Iris pigment epithelial cell (primary cell): Measurements from ENCODE around the gene TCP10L.
A peak's percentile ranks its signal among the peaks of the same experiment; 100 is the strongest.
"Not testable (repeated sequence)": the region's sequence is repeated elsewhere in the genome, so short reads cannot be mapped to it uniquely, and the experiment has no call there.

Source experiments
- DNase-seq: peaks from one replicate; pipeline ENCODE4 v3.0.0-alpha.2; 2011; ENCODE audit warnings: low read depth

TCP10L gene

GRCh38 chr21:32554832-32555638 is 30.3 kb downstream of the TCP10L start:
- DNase-seq = no peak

GRCh38 chr21:32549886-32550285 is 35.4 kb downstream of the TCP10L start:
- DNase-seq = no peak

DNA sequence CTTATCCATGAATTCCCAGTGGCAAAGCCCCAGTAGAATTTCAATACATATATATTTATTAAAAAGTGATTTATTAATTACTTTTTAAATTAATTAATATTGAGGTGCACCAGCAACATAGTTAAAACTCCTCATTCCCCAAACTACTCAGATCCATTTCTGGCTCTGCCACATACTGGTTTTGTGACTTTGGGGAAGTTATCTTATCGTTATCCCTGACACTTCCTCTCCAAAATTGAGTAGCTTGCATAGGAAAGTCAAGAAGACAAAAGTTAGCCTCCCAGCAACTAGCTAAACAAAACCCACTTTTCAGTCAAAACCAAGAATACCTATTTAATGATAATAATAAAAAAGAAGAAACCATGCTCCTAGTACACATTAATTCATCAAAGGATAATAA is 35.9 kb downstream of the TCP10L start:
- DNase-seq = no peak

DNA sequence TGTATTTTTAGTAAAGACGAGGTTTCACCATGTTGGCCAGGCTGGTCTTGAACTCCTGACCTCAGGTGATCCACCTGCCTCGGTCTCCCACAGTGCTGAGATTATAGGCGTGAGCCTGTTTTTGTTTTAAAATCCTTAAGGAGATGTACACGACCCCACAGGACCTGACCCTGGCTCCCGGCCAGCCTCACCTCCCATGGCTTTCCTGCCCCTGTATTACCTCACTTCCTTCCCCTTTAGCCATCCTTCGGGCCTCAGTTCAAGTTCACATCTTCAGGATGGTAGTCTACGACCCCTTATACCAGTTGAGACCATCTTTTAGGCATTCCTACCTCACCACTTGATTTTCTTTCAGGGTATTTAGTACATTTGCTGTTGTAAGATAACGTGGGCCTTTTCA is 36.3 kb downstream of the TCP10L start:
- DNase-seq = no peak

- DNase-seq = no peak
Measured at GRCh38 chr21:32547018-32547417, 38.3 kb downstream of the TCP10L start.

DNA sequence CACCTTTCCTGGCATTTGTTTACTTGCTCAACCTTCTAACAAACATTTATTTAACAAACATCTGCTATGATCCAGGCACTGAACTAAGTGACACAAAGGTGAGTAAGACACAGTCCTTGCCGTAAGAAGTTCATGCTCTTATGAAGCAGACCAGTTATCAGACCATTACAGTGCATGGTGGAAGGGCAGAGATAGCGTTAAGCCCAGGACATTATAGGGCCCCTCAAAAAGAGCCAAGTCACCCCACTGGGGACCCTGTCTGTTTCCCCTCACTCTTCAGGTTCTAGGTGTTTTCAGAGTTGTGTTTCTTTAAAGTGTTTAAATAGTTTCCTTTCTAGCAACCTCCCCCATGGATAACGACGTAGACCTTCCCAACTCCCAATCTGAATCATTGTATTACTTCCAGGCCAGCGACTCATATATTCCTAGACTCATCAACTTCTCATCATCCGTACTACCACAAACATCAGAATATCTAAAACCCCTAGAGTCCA is 39.3 kb downstream of the TCP10L start:
- peak; percentile 16 for DNase-seq

DNA sequence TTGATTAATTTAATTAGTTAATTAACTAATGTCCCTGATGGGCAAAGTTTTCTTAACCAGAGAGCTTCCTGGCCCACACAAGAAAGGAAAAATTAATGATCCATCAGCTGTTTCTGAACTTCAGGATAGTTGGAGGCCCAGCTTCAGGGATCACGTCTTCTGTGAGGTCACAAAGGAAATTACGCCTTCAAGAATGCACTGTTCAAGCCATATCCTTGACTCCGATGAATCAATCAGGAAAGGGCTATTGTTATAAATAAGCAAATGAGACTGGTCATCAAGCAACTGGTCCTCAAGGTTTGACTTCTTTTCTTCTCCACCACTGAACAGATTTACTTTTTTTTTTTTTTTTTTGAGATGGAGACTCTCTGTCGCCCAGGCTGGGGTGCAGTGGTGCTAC is 40.6 kb downstream of the TCP10L start:
- DNase-seq = no peak

GRCh38 chr21:32543975-32544374 is 41.3 kb downstream of the TCP10L start:
- DNase-seq = no peak

DNA sequence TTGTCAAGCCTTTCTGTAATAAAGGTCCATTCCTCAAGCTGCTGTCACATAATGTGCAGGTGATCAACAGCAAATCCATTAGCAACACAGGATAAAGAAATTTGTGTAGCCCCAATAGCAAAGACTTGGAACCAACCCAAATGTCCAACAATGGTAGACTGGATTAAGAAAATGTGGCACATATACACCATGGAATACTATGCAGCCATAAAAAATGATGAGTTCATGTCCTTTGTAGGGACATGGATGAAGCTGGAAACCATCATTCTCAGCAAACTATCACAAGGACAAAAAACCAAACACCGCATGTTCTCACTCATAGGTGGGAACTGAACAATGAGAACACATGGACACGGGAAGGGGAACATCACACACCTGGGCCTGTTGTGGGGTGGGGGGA is 42.3 kb downstream of the TCP10L start:
- not testable (repeated sequence) for DNase-seq

DNA sequence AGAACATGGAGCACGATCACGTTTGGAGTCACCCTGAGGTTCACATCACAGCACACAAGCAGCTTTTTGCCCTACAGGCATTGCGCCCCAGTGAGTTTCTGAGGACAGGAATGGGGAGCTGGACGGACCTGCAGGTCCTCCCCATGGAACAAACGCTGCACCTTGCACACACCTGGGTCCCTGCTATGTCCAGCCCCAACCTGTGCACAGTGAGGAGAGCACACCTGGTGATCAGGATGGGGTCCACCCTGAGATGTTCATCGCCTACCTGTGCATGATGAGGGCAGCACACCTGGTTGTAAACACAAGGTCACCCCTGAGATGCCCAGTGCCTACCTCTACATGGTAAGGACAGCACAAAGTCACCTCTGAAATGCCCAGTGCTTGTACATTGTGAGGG is 45.9 kb downstream of the TCP10L start:
- no peak for DNase-seq

- no peak for DNase-seq
Measured at GRCh38 chr21:32538147-32538792, 47.1 kb downstream of the TCP10L start.

GRCh38 chr21:32537569-32537881 is 47.8 kb downstream of the TCP10L start:
- no peak for DNase-seq

GRCh38 chr21:32535612-32536011 is 49.7 kb downstream of the TCP10L start:
- DNase-seq = no peak

DNA sequence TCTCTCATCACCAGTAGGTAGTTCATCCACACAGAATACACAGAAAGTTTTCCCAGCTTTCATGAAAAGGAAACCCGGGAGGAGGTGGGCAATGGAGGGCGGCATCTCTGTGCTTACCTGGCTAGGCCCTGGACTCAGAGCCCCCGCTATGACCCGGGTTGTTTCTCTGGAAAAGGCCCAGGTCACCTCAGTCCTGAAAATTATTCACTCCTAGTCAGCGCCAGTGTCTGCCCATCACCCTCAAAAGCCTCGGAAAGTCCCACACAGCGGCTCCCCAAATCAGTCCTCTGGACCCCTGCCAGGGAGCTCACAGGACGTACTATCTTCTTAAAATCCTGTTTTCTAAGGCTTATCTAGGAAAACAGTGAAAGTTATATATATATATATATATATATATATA is 51.2 kb downstream of the TCP10L start:
- no peak for DNase-seq

GRCh38 chr21:32533611-32534010 is 51.7 kb downstream of the TCP10L start:
- DNase-seq = no peak

DNA sequence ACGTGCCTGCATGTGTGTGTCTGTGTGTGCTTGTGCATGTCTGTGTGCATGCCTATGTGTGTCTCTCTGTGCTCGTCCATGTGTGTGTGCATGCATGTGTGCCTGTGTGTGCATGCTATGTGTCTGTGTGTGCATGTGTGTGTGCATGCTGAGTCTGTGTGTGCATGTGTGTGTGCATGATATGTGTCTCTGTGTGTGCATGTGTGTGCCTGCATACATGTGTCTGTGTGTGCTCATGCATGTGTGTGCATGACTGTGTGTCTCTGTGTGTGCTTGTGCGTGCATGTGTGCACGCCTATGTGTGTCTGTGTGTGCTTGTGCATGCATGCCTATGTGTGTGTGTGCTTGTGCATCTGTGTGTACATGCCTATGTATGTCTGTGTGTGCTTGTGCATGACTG is 52.3 kb downstream of the TCP10L start:
- no peak for DNase-seq

- no peak for DNase-seq
Measured at GRCh38 chr21:32532636-32533035, 52.7 kb downstream of the TCP10L start.

DNA sequence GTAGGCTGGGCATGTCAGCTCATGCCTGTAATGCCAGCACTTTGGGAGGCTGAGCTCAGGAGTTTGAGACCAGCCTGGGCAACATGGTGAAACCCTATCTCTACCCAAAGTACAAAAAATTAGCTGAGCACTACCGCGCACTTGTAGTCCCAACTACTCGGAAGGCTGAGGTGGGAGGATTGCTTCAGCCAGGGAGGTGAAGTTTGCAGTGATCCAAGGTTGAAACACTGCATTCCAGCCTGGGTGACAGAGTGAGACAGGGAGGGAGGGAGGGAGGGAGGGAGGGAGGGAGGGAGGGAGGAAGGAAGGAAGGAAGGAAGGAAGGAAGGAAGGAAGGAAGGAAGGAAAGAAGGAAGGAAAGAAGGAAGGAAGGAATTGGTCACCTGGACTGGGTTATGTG is 53.8 kb downstream of the TCP10L start:
- not testable (repeated sequence) for DNase-seq

DNA sequence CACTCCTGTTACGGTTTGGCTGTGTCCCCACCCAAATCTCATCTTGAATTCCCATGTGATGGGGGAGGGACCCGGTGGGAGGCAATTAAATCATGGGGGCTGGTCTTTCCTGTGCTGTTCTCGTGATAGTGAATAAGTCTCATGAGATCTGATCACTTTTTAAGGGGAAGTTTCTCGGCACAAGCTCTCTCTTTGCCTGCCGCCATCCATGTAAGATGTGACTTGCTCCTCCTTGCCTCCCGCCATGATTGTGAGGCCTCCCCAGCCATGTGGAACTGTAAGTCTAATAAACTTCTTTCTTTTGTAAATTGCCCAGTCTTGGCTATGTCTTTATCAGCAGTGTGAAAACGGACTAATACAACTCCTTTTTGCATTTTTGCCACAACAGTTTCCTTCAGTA is 54.5 kb downstream of the TCP10L start:
- not testable (repeated sequence) for DNase-seq

DNA sequence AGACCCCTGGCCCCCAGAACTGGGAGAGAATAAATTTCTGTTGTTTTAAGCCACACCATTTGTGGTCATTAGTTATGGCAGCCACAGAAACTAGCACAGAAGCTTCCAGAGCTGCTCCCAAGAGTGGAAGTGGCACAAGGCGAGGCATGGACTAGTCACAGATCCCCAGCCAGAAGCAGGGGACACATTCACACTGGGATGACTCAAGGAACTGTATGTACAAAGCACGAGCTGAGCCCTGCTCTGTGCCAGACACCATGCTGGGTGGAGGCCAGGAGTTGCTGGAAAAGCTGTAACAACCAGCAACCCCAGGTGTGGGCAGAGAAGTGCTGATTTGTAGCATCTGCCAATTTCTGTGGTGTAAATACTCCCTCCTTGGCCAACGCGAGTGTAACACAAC is 55.6 kb downstream of the TCP10L start:
- DNase-seq = no peak

GRCh38 chr21:32525282-32525681 is 60.0 kb downstream of the TCP10L start:
- no peak for DNase-seq

- peak; percentile 65 for DNase-seq
Measured at GRCh38 chr21:32523988-32524719, 61.2 kb downstream of the TCP10L start.
